HFF-Myc (cell line): ENCODE data around the gene ZNF24.

Experiments
- DNase-seq: peaks from one replicate; pipeline ENCODE4 v3.0.0-alpha.2; 2011; ENCODE audit warnings: low read depth; ENCODE audit errors: extremely low read depth
- H3K4me3 ChIP-seq: replicated peaks from 2 replicates; pipeline ENCODE4 v1.5.1; 2011; ENCODE audit warnings: low read depth, mild to moderate bottlenecking, control low read depth, low read length
- CTCF ChIP-seq: IDR thresholded peaks from 2 replicates; pipeline ENCODE4 v1.5.1; 2012; ENCODE audit warnings: mild to moderate bottlenecking, low read depth, low read length, control low read depth; ENCODE audit errors: missing control alignments

Gene ZNF24

DNA sequence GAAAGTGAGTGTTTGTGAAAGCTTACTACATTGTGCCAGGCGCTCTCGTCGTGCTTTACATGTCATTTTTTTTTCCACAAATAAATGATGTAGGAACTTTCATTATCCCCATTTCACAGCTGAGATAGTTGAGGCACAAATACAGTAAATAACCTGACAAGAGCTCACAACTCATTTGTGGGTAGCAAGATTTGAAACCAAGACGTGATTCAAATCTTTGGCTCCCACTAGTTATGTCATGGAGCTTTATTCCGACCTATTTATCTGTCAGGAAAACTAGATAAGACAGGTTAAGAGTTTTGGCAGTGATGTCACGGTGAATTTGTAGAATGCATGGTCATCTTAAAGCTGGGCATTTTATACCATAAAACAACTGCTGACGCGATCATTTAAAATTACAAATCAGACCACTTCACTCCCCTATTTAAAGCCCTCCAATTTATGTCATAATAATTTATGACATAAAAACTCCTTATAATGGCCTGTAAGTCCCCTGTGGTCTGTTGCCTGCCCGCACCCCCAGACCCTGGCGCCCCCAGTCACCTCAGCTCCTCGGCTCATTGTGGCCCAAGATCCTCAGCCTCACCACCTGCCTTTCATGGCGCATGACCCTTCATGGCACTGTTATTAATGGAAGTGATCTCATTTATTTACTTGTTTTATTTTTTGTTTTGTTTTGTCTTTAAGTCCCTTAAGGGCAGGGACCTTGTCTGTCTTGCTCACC is 678 bp upstream of the ZNF24 start:
- no peak for TF ChIP-seq CTCF
- DNase-seq = no peak
- peak overlapping the region; percentile 94 for H3K4me3 ChIP-seq

GRCh38 chr18:35343488-35343935 is 708 bp downstream of the ZNF24 start:
- H3K4me3 ChIP-seq = peak overlapping the region; percentile 94
- no peak for TF ChIP-seq CTCF
- DNase-seq = no peak

DNA sequence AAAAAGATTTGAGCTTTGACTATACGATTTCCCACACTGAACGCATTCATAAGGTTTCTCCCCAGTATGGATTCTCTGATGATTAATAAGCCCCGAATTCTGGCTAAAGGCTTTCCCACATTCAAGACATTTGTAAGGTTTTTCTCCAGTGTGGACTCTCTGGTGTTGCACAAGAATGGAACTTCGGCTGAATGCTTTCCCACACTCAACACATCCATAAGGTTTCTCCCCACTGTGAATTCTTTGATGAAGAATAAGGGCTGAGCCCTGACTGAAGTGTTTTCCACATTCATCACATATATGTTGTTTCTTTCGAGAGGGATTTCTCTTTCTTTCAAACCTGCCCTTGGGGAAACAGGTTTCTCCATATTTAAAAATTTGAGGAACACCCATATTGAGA is 6.9 kb downstream of the ZNF24 start:
- TF ChIP-seq CTCF = no peak
- no peak overlapping the region for H3K4me3 ChIP-seq
- no peak for DNase-seq

DNA sequence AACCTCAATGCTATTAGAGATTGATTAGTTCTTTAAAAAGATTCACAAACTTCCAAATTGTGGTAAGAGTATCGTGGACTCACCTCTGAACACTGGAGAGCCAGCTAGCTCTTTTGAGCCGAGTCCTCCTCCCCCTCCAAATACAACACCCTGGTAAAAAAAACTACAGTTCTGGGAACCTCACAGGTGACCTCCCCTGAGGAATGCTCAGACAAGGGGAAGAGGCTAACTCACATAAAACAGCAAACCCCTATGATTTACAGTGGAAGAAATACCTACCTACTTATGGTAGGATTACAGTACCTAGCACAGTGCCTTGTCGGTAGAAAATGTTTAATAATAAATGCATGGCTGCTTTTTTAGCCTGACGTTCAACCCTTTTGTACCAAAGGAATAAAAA is 8.4 kb downstream of the ZNF24 start:
- no peak for DNase-seq
- H3K4me3 ChIP-seq = no peak overlapping the region
- TF ChIP-seq CTCF = no peak

DNA sequence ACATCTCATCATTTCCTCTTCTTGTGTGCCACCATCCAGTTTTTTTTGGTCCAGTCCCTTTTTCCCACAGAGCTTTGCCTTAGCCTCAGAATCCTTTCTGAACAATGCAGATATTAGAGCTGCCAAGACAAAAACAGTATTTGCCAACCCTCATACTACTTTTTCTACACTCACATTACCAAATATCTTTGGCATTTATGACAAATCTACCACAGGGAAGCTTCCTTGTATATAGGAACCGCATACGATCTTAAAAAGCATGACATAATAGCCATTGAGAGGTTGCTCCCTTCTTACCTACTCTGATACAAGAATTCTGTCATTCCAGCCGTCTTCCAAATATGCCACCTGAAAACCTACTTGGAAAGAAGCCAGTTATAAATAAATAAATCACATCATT is 9.4 kb downstream of the ZNF24 start:
- TF ChIP-seq CTCF = no peak
- H3K4me3 ChIP-seq = no peak overlapping the region
- no peak for DNase-seq

GRCh38 chr18:35334212-35334611 is 10.0 kb downstream of the ZNF24 start:
- TF ChIP-seq CTCF = no peak
- H3K4me3 ChIP-seq = no peak overlapping the region
- DNase-seq = no peak
